B cell (primary cell): ENCODE measurements around the gene DUS4L.

Experiments used
- CTCF ChIP-seq: fragments of 200-600 bp; IDR thresholded peaks from one replicate; pipeline ENCODE4 v1.8.0; 2022; ENCODE audit warnings: antibody characterized with exemption, mild to moderate bottlenecking
- EZH2 ChIP-seq: IDR thresholded peaks from 2 replicates; pipeline ENCODE4 v1.6.1; 2012; ENCODE audit warnings: borderline replicate concordance, low read depth, mild to moderate bottlenecking, moderate library complexity, low read length; ENCODE audit not compliant: insufficient read depth, poor library complexity, severe bottlenecking

- no peak for TF ChIP-seq CTCF
- TF ChIP-seq EZH2: no peak
Observed at GRCh38 chr7:107593025-107593410, 29.2 kb downstream of the DUS4L start.
